K562 (cell line): Measurements from ENCODE around the gene RPL19.

Experiments used
- CBFB ChIP-seq: sonication (generic); formaldehyde crosslinking; IDR thresholded peaks from 2 replicates; pipeline ENCODE4 v1.4.0; 2020; ENCODE audit warnings: mild to moderate bottlenecking, missing genetic modification reagents
- JUN ChIP-seq, 2 experiments: sonication (generic) in 1 of 2; formaldehyde crosslinking in 1 of 2; IDR thresholded peaks; 2 replicates each; pipeline versions ENCODE4 v1.6.1 to v1.8.0; 2012 to 2022; ENCODE audit warnings: borderline replicate concordance in 2 of 2, mild to moderate bottlenecking in 2 of 2, improper control_type of control experiment in 1 of 2, low read depth in 1 of 2, low read length in 1 of 2, missing genetic modification reagents in 1 of 2
- NCOA1 ChIP-seq: fragments of 450-650 bp; IDR thresholded peaks from 2 replicates; pipeline ENCODE4 v1.6.1; 2016; ENCODE audit warnings: low read depth
- ZNF707 ChIP-seq: fragments of 250-450 bp; sonication (Bioruptor Pico); conservative IDR thresholded peaks from 2 replicates; pipeline ENCODE4 v1.8.0; 2022; ENCODE audit warnings: inconsistent platforms, mild to moderate bottlenecking, moderate library complexity
- TF ChIP-seq, protein P1 (sequence below), 3 experiments: IDR thresholded peaks in 2 of 3; conservative IDR thresholded peaks in 1 of 3; 2 replicates each; pipeline ENCODE4 v1.5.1; 2011 to 2012; ENCODE audit warnings: low read length in 3 of 3, mild to moderate bottlenecking in 3 of 3, control low read depth in 2 of 3, improper control_type of control experiment in 1 of 3, inconsistent platforms in 1 of 3, low read depth in 1 of 3, mixed read lengths in 1 of 3, moderate library complexity in 1 of 3; ENCODE audit not compliant: insufficient read depth in 2 of 3

DNA sequence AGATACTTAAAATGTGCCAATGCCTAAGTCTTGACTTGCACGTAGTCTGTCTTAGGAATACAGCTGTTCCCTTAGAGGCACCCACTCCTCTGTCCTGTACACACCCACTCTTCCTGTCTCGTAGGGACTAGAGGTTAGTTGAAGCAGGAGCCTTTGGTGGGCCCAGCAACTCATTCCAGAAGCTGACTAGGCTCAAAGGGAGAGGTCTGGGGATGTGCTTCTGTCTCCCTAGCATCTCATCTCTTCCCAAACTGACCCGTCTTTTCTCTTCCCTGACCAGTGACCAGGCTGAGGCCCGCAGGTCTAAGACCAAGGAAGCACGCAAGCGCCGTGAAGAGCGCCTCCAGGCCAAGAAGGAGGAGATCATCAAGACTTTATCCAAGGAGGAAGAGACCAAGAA, 4.2 kb downstream of the RPL19 start:
- TF ChIP-seq ZNF707 (CRISPR knock-in tag) (no peak), CBFB (CRISPR knock-in tag) (no peak), JUN (IDR thresholded peaks at IDR 0.05; ENCODE audit: borderline replicate concordance, low read depth, low read length) (no peak), JUN (CRISPR knock-in tag; IDR thresholded peaks at IDR 0.05; ENCODE audit: borderline replicate concordance) (no peak), NCOA1 (no peak)
- TF ChIP-seq, protein P1, sequence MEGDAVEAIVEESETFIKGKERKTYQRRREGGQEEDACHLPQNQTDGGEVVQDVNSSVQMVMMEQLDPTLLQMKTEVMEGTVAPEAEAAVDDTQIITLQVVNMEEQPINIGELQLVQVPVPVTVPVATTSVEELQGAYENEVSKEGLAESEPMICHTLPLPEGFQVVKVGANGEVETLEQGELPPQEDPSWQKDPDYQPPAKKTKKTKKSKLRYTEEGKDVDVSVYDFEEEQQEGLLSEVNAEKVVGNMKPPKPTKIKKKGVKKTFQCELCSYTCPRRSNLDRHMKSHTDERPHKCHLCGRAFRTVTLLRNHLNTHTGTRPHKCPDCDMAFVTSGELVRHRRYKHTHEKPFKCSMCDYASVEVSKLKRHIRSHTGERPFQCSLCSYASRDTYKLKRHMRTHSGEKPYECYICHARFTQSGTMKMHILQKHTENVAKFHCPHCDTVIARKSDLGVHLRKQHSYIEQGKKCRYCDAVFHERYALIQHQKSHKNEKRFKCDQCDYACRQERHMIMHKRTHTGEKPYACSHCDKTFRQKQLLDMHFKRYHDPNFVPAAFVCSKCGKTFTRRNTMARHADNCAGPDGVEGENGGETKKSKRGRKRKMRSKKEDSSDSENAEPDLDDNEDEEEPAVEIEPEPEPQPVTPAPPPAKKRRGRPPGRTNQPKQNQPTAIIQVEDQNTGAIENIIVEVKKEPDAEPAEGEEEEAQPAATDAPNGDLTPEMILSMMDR (IDR thresholded peaks at IDR 0.05 in 2 of 3, conservative IDR thresholded peaks at IDR 0.05 in 1 of 3; ENCODE audit: insufficient read depth in 2 of 3, low read depth in 1 of 3, low read length in 3 of 3): no peak
